IPS-18a (cell line): ENCODE results near the gene TUBB3.
A peak's percentile ranks its signal among the peaks of the same experiment; 100 is the strongest.
"Not testable (repeated sequence)": the region's sequence is repeated elsewhere in the genome, so short reads cannot be mapped to it uniquely, and the experiment has no call there.

ENCODE experiments used
- H3K27ac ChIP-seq: one replicate; pipeline ENCODE4 v1.5.1; 2013; ENCODE audit warnings: low read length
- H3K27me3 ChIP-seq: one replicate; pipeline ENCODE4 v1.6.1; 2013; ENCODE audit warnings: mild to moderate bottlenecking, low read length; ENCODE audit not compliant: control insufficient read depth, insufficient read depth
- H3K36me3 ChIP-seq: one replicate; pipeline ENCODE4 v1.6.1; 2013; ENCODE audit warnings: low read depth, low read length; ENCODE audit not compliant: control insufficient read depth
- H3K4me1 ChIP-seq: one replicate; pipeline ENCODE4 v1.6.1; 2013; ENCODE audit warnings: low read depth, low read length; ENCODE audit not compliant: control insufficient read depth
- H3K4me3 ChIP-seq: one replicate; pipeline ENCODE4 v1.5.1; 2013; ENCODE audit warnings: low read length
- H3K9ac ChIP-seq: one replicate; pipeline ENCODE4 v1.6.1; 2013; ENCODE audit warnings: mild to moderate bottlenecking, low read length, moderate library complexity
- H3K9me3 ChIP-seq: one replicate; pipeline ENCODE4 v1.6.1; 2013; ENCODE audit warnings: low read depth, low read length; ENCODE audit not compliant: control insufficient read depth

TUBB3 gene

DNA sequence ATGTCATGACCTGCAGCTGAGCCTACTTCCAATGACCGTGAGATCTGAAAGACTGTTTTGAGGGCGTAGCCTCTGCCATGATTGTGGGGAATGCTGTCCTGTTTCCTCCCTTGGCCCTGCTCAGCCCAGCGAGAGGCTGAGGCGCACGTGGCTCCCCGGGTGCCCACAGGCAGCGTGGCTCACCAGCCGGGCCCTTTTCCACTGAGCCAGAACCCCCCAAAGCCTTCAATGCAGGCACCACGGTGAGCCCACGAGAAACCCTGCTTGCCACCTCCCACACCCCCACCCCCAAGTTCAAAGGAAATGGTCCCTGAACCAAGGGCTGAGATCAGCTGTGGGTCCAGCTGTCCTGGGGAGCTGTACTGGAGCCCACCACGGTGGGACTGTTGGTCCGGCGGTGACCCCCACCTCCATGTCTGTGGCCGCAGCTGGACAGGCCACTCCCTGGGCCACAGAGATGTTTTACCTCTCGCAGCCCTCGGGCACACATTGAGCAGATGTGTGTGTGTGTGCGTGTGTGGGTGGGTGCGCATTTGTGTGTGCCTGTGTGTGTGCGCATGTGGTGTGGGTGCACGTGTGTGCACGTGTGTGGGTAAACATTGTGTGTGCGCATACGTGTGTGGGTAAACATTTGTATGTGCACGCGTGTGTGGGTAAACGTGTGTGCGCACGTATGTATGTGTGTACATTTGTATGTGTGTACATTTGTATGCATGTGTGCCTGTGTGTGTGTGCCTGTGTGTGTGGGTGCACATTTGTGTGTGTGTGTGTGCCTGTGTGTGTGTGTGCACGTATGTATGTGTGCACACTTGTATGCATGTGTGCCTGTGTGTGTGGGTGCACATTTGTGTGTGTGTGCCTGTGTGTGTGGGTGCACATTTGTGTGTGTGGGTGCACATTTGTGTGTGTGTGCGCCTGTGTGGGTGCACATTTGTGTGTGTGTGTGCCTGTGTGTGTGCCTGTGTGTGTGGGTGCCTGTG is 9.4 kb upstream of the TUBB3 start:
- Histone ChIP-seq H3K27me3 (peaks cover 2% of the 10 kb centered on the region), H3K4me1 (peaks cover 6% of the 10 kb centered on the region), H3K36me3 (peaks cover 4% of the 10 kb centered on the region), H3K27ac (no peak overlapping the region), H3K9me3 (no peaks in the 10 kb centered on the region), H3K4me3 (no peak overlapping the region), H3K9ac (no peak overlapping the region)

DNA sequence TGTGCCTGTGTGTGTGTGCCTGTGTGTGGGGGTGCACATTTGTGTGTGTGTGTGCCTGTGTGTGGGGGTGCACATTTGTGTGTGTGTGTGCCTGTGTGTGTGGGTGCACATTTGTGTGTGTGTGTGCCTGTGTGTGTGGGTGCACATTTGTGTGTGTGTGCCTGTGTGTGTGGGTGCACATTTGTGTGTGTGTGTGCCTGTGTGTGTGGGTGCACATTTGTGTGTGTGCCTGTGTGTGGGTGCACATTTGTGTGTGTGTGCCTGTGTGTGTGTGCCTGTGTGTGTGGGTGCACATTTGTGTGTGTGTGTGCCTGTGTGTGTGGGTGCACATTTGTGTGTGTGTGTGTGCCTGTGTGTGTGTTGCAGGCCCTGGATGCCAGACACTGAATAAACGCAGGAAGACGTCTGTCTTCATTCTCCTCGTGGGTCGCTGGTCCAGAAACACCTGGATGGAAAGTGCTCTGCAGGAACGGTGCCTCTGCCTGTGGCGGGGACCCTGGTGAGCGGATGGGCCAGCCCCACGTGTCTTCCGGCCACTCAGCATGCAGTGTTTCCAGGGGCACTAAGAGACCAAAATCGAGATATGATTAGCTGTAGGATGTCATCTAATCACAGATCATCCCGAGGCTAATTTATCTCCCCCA is 8.4 kb upstream of the TUBB3 start:
- H3K9ac ChIP-seq, H3K9me3 ChIP-seq, H3K27ac ChIP-seq, H3K36me3 ChIP-seq, H3K4me3 ChIP-seq, H3K4me1 ChIP-seq: not testable (repeated sequence)
- peaks cover 11% of the 10 kb centered on the region for H3K27me3 ChIP-seq

DNA sequence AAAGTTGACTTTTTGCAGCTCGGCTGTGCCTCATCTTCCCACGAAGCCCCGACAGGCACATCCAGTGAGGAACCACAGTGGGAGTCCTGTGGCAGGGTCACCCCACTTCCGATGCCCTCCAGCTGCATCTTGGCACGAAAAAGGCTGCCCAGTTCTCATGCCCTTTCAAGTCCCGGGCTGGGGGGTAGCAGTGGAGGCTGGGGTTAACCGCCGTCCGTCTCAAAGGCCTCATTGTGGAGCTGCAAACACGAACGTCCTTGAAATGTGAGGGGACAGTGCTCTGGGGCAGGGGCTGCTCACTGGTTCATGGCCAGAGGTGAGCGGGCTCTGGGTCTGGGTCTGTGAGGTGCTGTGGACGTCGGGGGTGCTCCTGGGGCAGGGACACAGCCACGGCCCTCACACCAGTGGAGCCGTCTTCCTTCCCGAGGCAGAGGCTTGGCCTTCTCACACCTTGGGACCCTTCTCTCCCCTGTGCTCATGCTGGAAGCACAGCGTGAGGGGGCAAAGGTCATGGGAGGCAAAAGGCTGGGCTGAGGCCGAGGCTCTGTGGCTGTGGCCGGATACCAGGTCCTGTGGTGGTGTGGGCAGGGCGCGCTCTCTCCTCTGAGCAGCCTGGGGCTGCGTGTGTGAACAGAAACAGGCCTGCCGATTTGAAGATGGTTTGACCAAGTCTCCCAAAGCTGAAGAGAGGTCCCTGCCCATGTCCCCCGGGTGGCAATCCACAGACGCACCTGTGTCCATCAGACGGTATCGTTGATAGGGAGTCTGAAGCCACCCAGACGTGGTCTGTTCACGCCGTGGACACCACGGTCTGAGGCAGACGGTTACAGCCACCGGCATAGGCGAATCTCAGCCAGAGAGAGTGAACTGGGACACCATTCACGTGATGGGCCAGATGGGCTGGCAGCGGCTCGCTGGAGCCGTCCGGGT is 7.6 kb upstream of the TUBB3 start:
- Histone ChIP-seq H3K4me1 (peaks cover 6% of the 10 kb centered on the region), H3K4me3 (no peak overlapping the region), H3K9me3 (no peaks in the 10 kb centered on the region), H3K36me3 (peaks cover 2% of the 10 kb centered on the region), H3K27ac (no peak overlapping the region), H3K27me3 (peaks cover 11% of the 10 kb centered on the region), H3K9ac (no peak overlapping the region)

DNA sequence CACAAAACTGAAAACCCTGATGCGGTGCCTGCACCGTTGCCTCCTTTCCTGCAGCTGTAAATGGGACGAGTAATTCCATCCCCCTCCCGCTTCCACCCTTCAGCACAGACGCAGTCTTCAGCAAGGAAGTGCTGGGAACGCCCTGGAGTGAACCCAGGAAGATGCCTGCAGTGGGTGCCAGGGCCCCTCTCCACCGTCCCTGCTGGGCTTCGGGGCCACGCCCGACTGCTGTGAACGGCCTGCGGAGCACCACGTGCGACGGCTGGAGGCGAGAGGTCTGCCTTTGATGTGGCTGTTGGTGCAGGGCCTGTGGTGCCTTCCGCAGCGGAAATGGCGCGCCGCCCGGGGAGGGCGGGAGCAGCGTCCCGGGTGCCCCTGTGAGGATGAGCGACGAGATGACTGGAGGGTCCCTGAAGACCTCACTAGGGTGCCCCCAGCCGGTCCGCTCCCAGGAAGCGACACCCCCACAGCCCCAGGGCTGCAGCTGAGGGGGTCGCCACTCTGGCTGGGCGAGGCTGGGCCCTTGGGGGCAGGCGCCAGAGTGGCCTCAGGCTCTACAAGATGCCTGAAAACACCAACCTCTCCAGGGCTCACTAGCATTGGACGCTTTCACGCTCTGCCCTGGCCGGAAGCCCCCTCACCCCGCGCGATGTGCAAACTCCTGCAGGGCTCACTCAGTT is 5.2 kb upstream of the TUBB3 start:
- no peaks in the 10 kb centered on the region for H3K36me3 ChIP-seq
- H3K27me3 ChIP-seq = peaks cover 29% of the 10 kb centered on the region
- H3K4me3 ChIP-seq = peak overlapping the region; percentile 65
- no peak overlapping the region for H3K27ac ChIP-seq
- no peaks in the 10 kb centered on the region for H3K9me3 ChIP-seq
- H3K9ac ChIP-seq = peak overlapping the region; percentile 19
- H3K4me1 ChIP-seq = peaks cover 14% of the 10 kb centered on the region

DNA sequence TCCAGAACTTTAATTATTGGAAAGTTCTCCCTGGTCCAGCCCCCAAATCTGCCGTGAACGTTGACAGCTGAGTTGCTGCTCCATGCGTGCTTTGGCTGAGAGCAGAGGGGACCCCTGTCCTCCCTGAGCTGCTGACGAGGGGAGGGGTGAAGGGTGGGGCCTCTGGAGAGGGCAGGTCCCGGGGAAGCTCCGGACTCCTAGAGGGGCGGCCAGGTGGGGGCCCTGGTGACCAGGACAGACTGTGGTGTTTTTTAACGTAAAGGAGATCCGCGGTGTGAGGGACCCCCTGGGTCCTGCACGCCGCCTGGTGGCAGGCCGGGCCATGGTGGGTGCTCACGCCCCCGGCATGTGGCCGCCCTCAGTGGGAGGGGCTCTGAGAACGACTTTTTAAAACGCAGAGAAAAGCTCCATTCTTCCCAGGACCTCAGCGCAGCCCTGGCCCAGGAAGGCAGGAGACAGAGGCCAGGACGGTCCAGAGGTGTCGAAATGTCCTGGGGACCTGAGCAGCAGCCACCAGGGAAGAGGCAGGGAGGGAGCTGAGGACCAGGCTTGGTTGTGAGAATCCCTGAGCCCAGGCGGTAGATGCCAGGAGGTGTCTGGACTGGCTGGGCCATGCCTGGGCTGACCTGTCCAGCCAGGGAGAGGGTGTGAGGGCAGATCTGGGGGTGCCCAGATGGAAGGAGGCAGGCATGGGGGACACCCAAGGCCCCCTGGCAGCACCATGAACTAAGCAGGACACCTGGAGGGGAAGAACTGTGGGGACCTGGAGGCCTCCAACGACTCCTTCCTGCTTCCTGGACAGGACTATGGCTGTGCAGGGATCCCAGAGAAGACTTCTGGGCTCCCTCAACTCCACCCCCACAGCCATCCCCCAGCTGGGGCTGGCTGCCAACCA is 4.4 kb upstream of the TUBB3 start, which contains the start of gene MC1R:
MC1R (plus strand) TSS at position 410 of the 895 bp plus-strand sequence; CDS start at position 807, 397 bp downstream.
- peak within 1 kb of the TSS; percentile 65 for H3K4me3 ChIP-seq
- H3K4me1 ChIP-seq = peaks cover 14% of the 10 kb centered on the region
- H3K27me3 ChIP-seq = peaks cover 29% of the 10 kb centered on the region
- H3K9me3 ChIP-seq = no peaks in the 10 kb centered on the region
- H3K27ac ChIP-seq = no peak within 1 kb of the TSS
- peak within 1 kb of the TSS; percentile 19 for H3K9ac ChIP-seq
- no peaks in the 10 kb centered on the region for H3K36me3 ChIP-seq

DNA sequence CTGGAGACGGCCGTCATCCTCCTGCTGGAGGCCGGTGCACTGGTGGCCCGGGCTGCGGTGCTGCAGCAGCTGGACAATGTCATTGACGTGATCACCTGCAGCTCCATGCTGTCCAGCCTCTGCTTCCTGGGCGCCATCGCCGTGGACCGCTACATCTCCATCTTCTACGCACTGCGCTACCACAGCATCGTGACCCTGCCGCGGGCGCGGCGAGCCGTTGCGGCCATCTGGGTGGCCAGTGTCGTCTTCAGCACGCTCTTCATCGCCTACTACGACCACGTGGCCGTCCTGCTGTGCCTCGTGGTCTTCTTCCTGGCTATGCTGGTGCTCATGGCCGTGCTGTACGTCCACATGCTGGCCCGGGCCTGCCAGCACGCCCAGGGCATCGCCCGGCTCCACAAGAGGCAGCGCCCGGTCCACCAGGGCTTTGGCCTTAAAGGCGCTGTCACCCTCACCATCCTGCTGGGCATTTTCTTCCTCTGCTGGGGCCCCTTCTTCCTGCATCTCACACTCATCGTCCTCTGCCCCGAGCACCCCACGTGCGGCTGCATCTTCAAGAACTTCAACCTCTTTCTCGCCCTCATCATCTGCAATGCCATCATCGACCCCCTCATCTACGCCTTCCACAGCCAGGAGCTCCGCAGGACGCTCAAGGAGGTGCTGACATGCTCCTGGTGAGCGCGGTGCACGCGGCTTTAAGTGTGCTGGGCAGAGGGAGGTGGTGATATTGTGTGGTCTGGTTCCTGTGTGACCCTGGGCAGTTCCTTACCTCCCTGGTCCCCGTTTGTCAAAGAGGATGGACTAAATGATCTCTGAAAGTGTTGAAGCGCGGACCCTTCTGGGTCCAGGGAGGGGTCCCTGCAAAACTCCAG is 3.4 kb upstream of the TUBB3 start:
- no peaks in the 10 kb centered on the region for H3K36me3 ChIP-seq
- H3K9me3 ChIP-seq = no peaks in the 10 kb centered on the region
- H3K4me1 ChIP-seq = peaks cover 14% of the 10 kb centered on the region
- H3K27ac ChIP-seq = no peak overlapping the region
- no peak overlapping the region for H3K4me3 ChIP-seq
- H3K9ac ChIP-seq = no peak overlapping the region
- peaks cover 29% of the 10 kb centered on the region for H3K27me3 ChIP-seq

DNA sequence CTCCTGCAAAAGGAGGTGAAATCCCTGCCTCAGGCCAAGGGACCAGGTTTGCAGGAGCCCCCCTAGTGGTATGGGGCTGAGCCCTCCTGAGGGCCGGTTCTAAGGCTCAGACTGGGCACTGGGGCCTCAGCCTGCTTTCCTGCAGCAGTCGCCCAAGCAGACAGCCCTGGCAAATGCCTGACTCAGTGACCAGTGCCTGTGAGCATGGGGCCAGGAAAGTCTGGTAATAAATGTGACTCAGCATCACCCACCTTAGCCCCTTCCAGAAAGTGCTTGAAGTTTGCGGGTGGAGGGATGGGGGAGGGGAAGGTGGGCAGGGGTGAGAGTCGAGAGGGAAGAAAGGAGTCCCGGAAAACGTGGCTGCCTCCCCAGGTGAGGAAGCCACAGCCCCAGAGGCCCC is 2.4 kb upstream of the TUBB3 start:
- no peak overlapping the region for H3K9ac ChIP-seq
- H3K4me1 ChIP-seq = peaks cover 14% of the 10 kb centered on the region
- no peaks in the 10 kb centered on the region for H3K9me3 ChIP-seq
- H3K27ac ChIP-seq = no peak overlapping the region
- H3K36me3 ChIP-seq = no peaks in the 10 kb centered on the region
- no peak overlapping the region for H3K4me3 ChIP-seq
- peaks cover 36% of the 10 kb centered on the region for H3K27me3 ChIP-seq

DNA sequence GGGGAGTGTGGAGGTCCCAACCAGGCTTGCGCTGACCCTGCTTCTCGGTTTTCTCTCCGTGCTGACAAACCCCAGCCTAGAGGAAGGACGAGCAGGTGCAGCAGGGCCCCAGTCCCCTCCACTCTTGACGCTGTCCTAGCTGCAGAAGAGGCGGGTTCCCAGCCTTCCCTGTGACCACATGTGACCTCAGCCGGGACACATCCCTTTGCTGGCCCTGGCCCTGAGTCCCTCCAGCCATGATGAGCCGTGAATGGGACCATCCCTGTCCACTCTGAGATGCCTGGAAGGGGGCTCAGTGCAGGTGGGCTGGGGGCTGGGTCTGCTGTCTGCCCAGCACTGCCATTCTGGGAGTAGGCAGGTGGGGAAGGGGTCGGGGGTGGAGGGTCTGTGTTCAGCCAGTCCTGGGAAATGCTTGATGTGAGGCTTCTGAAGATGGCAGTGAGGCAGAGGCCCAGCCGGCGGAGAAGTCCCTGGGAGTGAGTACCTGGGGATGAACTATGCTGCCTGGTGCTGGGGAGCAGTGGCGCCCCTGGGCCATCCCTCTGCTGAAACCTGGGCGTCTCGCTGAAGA is 1.9 kb upstream of the TUBB3 start:
- H3K9ac ChIP-seq = no peak overlapping the region
- peak overlapping the region; percentile 77 for H3K4me3 ChIP-seq
- no peak overlapping the region for H3K27ac ChIP-seq
- peaks cover 14% of the 10 kb centered on the region for H3K4me1 ChIP-seq
- peaks cover 36% of the 10 kb centered on the region for H3K27me3 ChIP-seq
- no peaks in the 10 kb centered on the region for H3K9me3 ChIP-seq
- H3K36me3 ChIP-seq = no peaks in the 10 kb centered on the region

DNA sequence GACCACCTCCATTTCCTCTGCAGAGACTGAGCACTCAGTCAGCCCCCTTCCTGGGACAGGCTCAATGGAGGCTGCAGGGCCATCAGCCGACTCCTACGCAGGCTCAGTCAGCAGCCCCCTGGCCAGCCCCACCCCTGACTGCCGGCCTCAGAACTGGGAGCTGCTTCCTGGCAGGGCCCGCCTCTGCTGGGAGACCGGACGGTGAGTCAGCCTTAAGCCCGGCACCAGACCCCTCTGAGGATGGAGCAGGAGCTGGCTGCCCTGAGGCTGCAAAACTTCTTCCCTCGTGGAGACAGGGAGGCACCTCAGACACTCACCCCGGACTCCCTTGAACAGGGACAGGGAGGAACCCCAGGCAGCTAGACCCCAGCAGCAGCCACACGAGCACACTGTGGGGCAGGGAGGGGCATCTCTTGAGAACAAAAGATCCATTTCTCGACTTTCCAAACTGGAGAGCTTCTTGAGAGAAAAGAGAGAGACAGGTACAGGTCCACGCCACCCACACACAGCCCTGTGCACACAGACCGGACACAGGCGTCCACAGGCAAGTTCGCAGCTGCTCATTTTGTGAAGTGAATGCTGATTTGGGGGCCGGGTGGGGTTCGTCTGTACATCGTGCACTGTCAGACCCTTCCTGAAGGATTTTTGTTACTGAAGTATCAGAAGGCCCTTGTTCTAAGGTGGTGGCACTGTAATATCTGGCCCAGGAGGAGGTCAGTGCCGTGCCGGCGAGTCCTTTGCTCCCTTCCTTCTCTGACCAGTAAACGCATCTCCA is 1.3 kb upstream of the TUBB3 start:
- Histone ChIP-seq H3K4me1 (peaks cover 14% of the 10 kb centered on the region), H3K9ac (peak overlapping the region; percentile 60), H3K9me3 (no peaks in the 10 kb centered on the region), H3K27me3 (peaks cover 36% of the 10 kb centered on the region), H3K36me3 (no peaks in the 10 kb centered on the region), H3K27ac (no peak overlapping the region), H3K4me3 (peak overlapping the region; percentile 77)
